ENCODE data around the gene PKD1L1. TPM values are rescaled to one million over a fixed set of nuclear protein-coding genes. Genes with fewer than 3 reads are reported as not detected.

Gene PKD1L1
- total and polyA plus RNA-seq, 11 donors = 1.1 to 3.7 (median 2.3) TPM

DNA sequence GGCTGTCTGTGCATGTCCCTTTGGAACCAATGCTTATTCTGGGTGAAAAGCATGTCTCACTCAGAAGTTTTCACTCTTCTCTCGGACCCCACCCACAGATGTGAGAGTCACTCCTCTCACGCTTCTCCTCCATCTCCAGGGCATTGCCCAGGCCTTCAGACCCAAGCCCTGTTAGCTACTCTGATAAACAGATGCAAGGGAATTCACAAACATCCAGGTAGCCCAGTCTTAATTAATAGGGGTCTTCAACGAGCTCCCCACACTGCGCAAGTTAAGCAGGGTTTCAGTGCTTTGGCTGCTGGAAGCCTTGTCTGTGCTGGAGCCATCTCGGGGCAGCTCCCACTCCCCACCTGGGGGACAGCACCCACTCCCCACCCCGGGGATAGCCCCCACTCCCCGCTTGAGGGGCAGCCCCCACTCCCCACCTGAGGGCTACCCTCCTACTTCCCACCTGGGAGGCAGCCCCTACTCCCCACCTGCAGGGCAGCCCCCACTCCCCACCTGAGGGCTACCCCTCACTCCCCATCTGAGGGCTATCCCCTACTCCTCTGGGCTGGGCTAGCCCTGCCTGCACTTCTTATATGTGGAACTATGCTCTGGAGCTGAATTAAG is 8.7 kb downstream of the PKD1L1 start:
- ATAC-seq (no peak), DNase-seq (no peak)
- Histone ChIP-seq H3K4me1 (peaks cover 0 to 58% (median 30%) of the 10 kb centered on the region in 12 donors), H3K36me3 (peaks cover 0 to 12% (median 0%) of the 10 kb centered on the region in 9 donors), H3K9me3 (no peaks in the 10 kb centered on the region), H3K27ac (peak overlapping the region; percentile 74 to 93 (median 90)), H3K4me3 (no peak overlapping the region), H3K27me3 (no peaks in the 10 kb centered on the region)
- TF ChIP-seq, protein P1, sequence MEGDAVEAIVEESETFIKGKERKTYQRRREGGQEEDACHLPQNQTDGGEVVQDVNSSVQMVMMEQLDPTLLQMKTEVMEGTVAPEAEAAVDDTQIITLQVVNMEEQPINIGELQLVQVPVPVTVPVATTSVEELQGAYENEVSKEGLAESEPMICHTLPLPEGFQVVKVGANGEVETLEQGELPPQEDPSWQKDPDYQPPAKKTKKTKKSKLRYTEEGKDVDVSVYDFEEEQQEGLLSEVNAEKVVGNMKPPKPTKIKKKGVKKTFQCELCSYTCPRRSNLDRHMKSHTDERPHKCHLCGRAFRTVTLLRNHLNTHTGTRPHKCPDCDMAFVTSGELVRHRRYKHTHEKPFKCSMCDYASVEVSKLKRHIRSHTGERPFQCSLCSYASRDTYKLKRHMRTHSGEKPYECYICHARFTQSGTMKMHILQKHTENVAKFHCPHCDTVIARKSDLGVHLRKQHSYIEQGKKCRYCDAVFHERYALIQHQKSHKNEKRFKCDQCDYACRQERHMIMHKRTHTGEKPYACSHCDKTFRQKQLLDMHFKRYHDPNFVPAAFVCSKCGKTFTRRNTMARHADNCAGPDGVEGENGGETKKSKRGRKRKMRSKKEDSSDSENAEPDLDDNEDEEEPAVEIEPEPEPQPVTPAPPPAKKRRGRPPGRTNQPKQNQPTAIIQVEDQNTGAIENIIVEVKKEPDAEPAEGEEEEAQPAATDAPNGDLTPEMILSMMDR (IDR thresholded peaks at IDR 0.05) = no peak
- no peak for TF ChIP-seq POLR2A (IDR thresholded peaks at IDR 0.05)
- intact Hi-C loops (cut with DNase I) = loop anchor here in 2 of 10 donors (5.0 kb wide), 2 partner anchors 38 to 92 kb away; partner anchors contain the start of gene HUS1 (in 1 of the 2)
- WGBS, 4 donors = 92 to 94% (median 93%) methylated on average over 7 of the region's 7 CpGs

DNA sequence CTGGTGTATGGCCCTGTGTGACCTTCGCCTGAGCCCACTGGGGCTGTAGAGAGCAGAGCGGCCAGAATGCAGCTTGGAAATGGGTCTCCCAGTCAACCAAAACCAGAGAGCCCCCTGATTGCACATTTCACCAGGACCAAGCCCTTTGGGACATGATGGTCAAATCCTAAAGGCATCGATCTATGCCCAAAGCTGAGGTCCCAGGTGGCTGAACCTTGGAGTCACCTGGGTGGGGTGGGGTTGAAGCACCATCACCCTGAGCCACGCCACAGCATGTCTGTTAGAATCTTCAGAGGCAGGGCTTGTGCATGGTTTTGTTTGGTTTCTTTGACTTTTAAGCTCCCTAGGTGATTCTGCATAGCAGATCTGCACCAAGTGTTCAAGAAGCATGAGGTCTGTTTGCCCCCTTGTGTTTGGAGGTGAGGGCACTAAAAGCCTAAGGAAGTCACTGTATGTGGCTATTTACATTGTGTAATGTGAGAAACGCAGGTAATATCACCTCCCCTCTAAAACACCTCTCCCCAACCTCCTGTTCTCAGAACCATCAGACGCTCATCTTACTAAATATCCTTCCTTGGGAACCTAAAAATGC is 9.6 kb downstream of the PKD1L1 start:
- peak overlapping the region in 3 of 12 donors; percentile 90 to 93 (median 93) for H3K27ac ChIP-seq
- no peak for ATAC-seq

DNA sequence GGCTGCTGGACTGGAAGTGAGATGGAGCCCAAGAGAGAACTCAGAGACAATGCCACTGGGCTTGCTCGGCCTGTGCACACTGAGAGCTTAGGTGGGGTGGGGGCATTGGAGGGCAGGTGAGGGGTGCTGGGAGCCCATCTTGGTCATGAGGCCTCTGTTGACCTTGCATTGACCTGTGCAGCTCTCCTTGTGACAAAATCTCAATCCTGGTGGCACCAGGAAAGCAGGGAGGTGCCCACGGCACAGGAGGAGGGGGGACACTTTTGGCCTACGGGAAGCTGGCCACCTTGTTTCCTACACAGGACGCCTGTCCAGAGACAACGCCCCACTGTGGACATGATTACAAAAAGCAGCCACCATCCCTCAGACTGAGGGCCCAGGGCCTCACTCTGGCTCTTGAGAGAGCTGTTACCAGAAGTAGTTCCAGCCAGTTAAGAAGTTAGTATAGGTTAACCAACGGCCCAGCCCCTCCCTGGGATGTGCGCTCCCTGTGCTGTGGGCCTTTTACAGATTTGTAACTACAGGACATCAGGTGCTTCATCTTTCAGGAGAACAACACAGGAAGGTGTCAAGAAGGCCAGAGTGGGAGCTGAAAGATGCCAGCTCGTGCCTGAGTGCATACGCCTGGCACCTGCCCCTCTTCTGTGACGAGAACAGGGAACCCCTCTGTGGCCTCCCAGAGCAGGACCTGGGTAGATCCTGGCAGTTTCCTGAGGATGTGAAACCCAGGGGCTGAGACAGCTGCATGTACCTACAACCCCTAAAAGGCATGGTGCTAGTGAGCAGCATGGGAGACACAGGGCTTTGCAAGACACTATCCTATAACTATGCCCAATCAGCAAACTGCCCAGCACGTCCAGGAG is 10.3 kb downstream of the PKD1L1 start:
- ATAC-seq = no peak
- Histone ChIP-seq H3K9me3 (no peaks in the 10 kb centered on the region), H3K4me3 (no peak overlapping the region), H3K27ac (no peak overlapping the region), H3K4me1 (peaks cover 0 to 50% (median 30%) of the 10 kb centered on the region in 12 donors), H3K27me3 (no peaks in the 10 kb centered on the region), H3K36me3 (peaks cover 0 to 19% (median 0%) of the 10 kb centered on the region in 9 donors)
- TF ChIP-seq POLR2A (IDR thresholded peaks at IDR 0.05) = no peak
- TF ChIP-seq, protein P1 (IDR thresholded peaks at IDR 0.05) = no peak
- 68 to 78% (median 76%) methylated on average over 8 to 11 of the region's 11 CpGs for WGBS, 4 donors
- intact Hi-C loops (cut with DNase I) = loop anchor here in 1 of 10 donors (5.0 kb wide), 1 partner anchor 91 kb away; no protein-coding TSS in a partner anchor
- no peak for DNase-seq

More for the DNA sequence above, 9.6 kb downstream of the PKD1L1 start:
- Histone ChIP-seq H3K27me3 (no peaks in the 10 kb centered on the region), H3K4me1 (peaks cover 0 to 55% (median 30%) of the 10 kb centered on the region in 12 donors), H3K36me3 (peaks cover 0 to 19% (median 0%) of the 10 kb centered on the region in 9 donors), H3K4me3 (no peak overlapping the region), H3K9me3 (no peaks in the 10 kb centered on the region)
- intact Hi-C loops (cut with DNase I) = loop anchor here in 1 of 10 donors (5.0 kb wide), 1 partner anchor 91 kb away; no protein-coding TSS in a partner anchor
- no peak for DNase-seq
- 94 to 99% (median 95%) methylated on average over 6 of the region's 6 CpGs for WGBS, 4 donors
- TF ChIP-seq, protein P1 (IDR thresholded peaks at IDR 0.05) = no peak
- no peak for TF ChIP-seq POLR2A (IDR thresholded peaks at IDR 0.05)

Measured in heart left ventricle (tissue), 16 donors.